Measurements from ENCODE around the gene SHISAL1.
"Not testable (repeated sequence)": the region's sequence is repeated elsewhere in the genome, so short reads cannot be mapped to it uniquely, and the experiment has no call there.

SHISAL1 gene

GRCh38 chr22:44326491-44326885 is 13.7 kb upstream of the SHISAL1 start:
- no peak for TF ChIP-seq CTCF (IDR thresholded peaks at IDR 0.05; ENCODE audit: low read length, missing control alignments)
- H3K4me3 ChIP-seq (replicated peaks; ENCODE audit: low read depth, low read length): peak overlapping the region; percentile 65
- DNase-seq (ENCODE audit: low read depth): no peak

GRCh38 chr22:44325718-44326490 is 13.2 kb upstream of the SHISAL1 start:
- DNase-seq (ENCODE audit: low read depth): peak; percentile 56

GRCh38 chr22:44323140-44323790 is 10.5 kb upstream of the SHISAL1 start:
- not testable (repeated sequence) for H3K4me3 ChIP-seq (replicated peaks; ENCODE audit: low read depth, low read length); DNase-seq (ENCODE audit: low read depth)

More at GRCh38 chr22:44325718-44326490, 13.2 kb upstream of the SHISAL1 start:
- TF ChIP-seq CTCF (IDR thresholded peaks at IDR 0.05; ENCODE audit: low read length, missing control alignments): peak; percentile 49
- H3K4me3 ChIP-seq (replicated peaks; ENCODE audit: low read depth, low read length): peak overlapping the region; percentile 65

- no peak for DNase-seq (ENCODE audit: low read depth)
- H3K4me3 ChIP-seq (replicated peaks; ENCODE audit: low read depth, low read length): no peak overlapping the region
- no peak for TF ChIP-seq CTCF (IDR thresholded peaks at IDR 0.05; ENCODE audit: low read length, missing control alignments)
Observed at GRCh38 chr22:44319685-44320084, 6.9 kb upstream of the SHISAL1 start.

GRCh38 chr22:44318751-44319150 is 6.0 kb upstream of the SHISAL1 start:
- no peak for TF ChIP-seq CTCF (IDR thresholded peaks at IDR 0.05; ENCODE audit: low read length, missing control alignments)
- no peak for DNase-seq (ENCODE audit: low read depth)
- no peak overlapping the region for H3K4me3 ChIP-seq (replicated peaks; ENCODE audit: low read depth, low read length)

- no peak for DNase-seq (ENCODE audit: low read depth)
- no peak overlapping the region for H3K4me3 ChIP-seq (replicated peaks; ENCODE audit: low read depth, low read length)
Observed at GRCh38 chr22:44317886-44318637, 5.3 kb upstream of the SHISAL1 start.

More at GRCh38 chr22:44317886-44318637, 5.3 kb upstream of the SHISAL1 start:
- no peak for TF ChIP-seq CTCF (IDR thresholded peaks at IDR 0.05; ENCODE audit: low read length, missing control alignments)

Data from fibroblast of pulmonary artery (primary cell).